Adrenal gland (tissue), 12 donors: ENCODE data around the gene SHISA5. TPM values are rescaled to one million over a fixed set of nuclear protein-coding genes. Genes with fewer than 3 reads are reported as not detected.

ENCODE experiments used
- DNase-seq, 7 donors: peaks; one replicate each; pipeline ENCODE4 v3.0.0-alpha.2; 2019 to 2020
- H3K27ac ChIP-seq, 5 donors: fragments of 200-600 bp; sonication (generic) in 4 of 5; 1 replicate in 3 of 5; 2 replicates in 2 of 5; pipeline versions ENCODE4 v1.5.1 to v1.8.0; 2016 to 2020; ENCODE audit warnings: mild to moderate bottlenecking in 1 of 5
- H3K27me3 ChIP-seq: fragments of 200-600 bp; 2 replicates; pipeline ENCODE4 v1.8.0; 2021
- H3K36me3 ChIP-seq, 2 donors: fragments of 200-600 bp; replicated peaks in 1 of 2; 1 replicate in 1 of 2; 2 replicates in 1 of 2; pipeline versions ENCODE4 v1.5.1 to v1.8.0; 2018 to 2022
- H3K4me1 ChIP-seq, 2 donors: fragments of 200-600 bp; replicated peaks in 1 of 2; 1 replicate in 1 of 2; 2 replicates in 1 of 2; pipeline versions ENCODE4 v1.5.1 to v1.8.0; 2018 to 2021
- H3K4me3 ChIP-seq, 4 donors: fragments of 200-600 bp; sonication (generic) in 3 of 4; one replicate each; pipeline ENCODE4 v1.5.1; 2016 to 2018
- H3K9me3 ChIP-seq, 3 donors: fragments of 200-600 bp; sonication (generic) in 1 of 3; replicated peaks in 1 of 3; 1 replicate in 2 of 3; 2 replicates in 1 of 3; pipeline versions ENCODE4 v1.5.1 to v1.8.0; 2016 to 2021
- POLR2A ChIP-seq, 2 donors: fragments of 450-650 bp; IDR thresholded peaks; one replicate each; pipeline ENCODE4 v1.6.1; 2017; ENCODE audit warnings: antibody characterized with exemption in 2 of 2, mild to moderate bottlenecking in 2 of 2, moderate library complexity in 1 of 2
- WGBS, 4 donors: extraction: QIAGEN DNeasy Blood & Tissue Kit in 2 of 4; methylation state at CpG; one replicate each; pipeline versions ENCODE4 v1.1.5 to v1.1.7; 2013 to 2017; 5-methylcytosine and 5-hydroxymethylcytosine counted together
- intact Hi-C, 2 donors: fragments of 100-400 bp; cut with DNase I; formaldehyde crosslinking; loops; one replicate each; pipeline versions ENCODE4 v1.14.1 to v1.15.0; 2022 to 2023
- polyA plus RNA-seq, 3 donors: library from polyadenylated mRNA; stranded (reverse); fragments of 200-250 nt in 2 of 3; fragments of 350-450 nt in 1 of 3; fragmentation: Illumina TruSeq in 1 of 3; extraction: RNeasy Lipid Tissue Mini Kit (QIAGEN cat#74804) in 1 of 3; gene quantifications; one replicate each; pipeline ENCODE4 v1.2.3, GENCODE V29; 2013 to 2014
- total RNA-seq, 9 donors: library from RNA; depleted of rRNA in 4 of 9; stranded (reverse); fragments of >200 nt in 4 of 9; fragments of 120-200 nt in 1 of 9; fragmentation: NEBNext Ultra II Directional in 1 of 9; extraction: Animal tissue kit (Norgen Biotek cat#: 25700) in 1 of 9; gene quantifications; one replicate each; pipeline versions ENCODE4 v1.1.0 to v1.2.4, GENCODE V29; 2013 to 2023
- TF ChIP-seq, protein P1 (sequence below), 6 experiments: fragments of 450-650 bp in 4 of 6; fragments of 200-600 bp in 2 of 6; sonication (generic) in 1 of 6; IDR thresholded peaks; 1 replicate in 5 of 6; 2 replicates in 1 of 6; pipeline versions ENCODE4 v1.5.1 to v1.8.0; 2016 to 2021; ENCODE audit warnings: antibody characterized with exemption in 6 of 6, mild to moderate bottlenecking in 2 of 6, moderate library complexity in 1 of 6
- donor health status: healthy with polysubstance abuse.
- donor health status: Bipolar disorder and iron deficiency.
- donor health status: DM: yes; HTN: yes; CAD: no.
- donor health status: DM: no; HTN: no; CAD: no.
- donor health status: DM: no; HTN: no; CAD: no.
- donor health status: DM: yes; HTN: yes; CAD: no.

SHISA5 gene
- total and polyA plus RNA-seq, 12 donors: 77.2 to 167 (median 128) TPM

DNA sequence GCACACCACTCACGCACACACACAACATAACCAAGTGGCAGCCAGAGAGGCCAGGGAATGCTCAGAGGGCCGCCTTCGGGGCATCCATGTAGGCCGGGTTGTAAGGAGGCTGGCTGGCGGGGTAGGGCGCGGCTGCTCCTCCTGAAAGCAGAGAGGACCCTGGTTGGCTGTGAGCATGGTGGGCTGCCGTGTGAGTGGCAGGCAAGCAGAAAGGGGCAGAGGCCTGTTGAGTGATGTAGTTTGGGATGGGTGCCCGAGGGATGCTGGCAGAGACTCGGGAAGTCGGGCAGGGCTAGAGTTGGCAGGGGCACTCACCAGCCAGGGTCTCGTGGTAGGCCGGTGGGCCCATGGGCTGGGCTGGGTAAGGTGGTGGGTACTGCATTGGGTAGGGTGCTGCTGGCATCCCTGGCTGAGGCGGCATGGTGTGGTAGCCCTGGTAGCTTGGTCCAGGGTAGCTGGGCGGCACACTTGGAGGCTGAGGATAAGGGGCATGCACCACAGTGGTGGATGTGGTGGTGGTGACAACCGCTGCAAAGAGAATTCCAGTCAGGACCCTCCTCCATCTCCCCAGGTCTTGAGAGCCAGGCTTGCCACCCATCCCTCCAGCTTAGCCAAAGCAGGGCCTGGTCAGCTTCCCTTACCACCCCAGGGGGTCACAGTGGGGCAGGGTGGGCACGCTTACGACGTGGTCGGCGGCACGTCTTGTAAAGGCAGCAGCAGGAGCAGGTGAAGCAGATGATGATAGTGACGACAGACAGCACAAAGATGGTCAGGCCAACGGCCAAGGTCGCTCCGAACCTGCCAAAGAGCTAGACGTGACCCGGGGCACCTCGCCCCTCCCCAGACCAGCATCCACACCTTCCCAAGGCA, 34.7 kb downstream of the SHISA5 start:
- intact Hi-C loops: loop anchor here in 1 of 2 donors (5.0 kb wide), 1 partner anchor 33 kb away; the partner anchor contains the start of gene SHISA5
- peak overlapping the region in 2 of 5 donors; percentile 98 to 100 for H3K27ac ChIP-seq
- no peaks in the 10 kb centered on the region for H3K9me3 ChIP-seq
- TF ChIP-seq, protein P1, sequence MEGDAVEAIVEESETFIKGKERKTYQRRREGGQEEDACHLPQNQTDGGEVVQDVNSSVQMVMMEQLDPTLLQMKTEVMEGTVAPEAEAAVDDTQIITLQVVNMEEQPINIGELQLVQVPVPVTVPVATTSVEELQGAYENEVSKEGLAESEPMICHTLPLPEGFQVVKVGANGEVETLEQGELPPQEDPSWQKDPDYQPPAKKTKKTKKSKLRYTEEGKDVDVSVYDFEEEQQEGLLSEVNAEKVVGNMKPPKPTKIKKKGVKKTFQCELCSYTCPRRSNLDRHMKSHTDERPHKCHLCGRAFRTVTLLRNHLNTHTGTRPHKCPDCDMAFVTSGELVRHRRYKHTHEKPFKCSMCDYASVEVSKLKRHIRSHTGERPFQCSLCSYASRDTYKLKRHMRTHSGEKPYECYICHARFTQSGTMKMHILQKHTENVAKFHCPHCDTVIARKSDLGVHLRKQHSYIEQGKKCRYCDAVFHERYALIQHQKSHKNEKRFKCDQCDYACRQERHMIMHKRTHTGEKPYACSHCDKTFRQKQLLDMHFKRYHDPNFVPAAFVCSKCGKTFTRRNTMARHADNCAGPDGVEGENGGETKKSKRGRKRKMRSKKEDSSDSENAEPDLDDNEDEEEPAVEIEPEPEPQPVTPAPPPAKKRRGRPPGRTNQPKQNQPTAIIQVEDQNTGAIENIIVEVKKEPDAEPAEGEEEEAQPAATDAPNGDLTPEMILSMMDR (IDR thresholded peaks at IDR 0.05): no peak
- TF ChIP-seq POLR2A (IDR thresholded peaks at IDR 0.05): no peak
- H3K27me3 ChIP-seq: no peaks in the 10 kb centered on the region
- H3K4me3 ChIP-seq: no peak overlapping the region
- peaks cover 44 to 77% of the 10 kb centered on the region in 2 donors for H3K4me1 ChIP-seq
- 75 to 81% (median 76%) methylated on average over 18 to 29 of the region's 29 CpGs for WGBS, 4 donors
- no peak for DNase-seq
- H3K36me3 ChIP-seq: peaks cover 0 to 31% of the 10 kb centered on the region in 2 donors

DNA sequence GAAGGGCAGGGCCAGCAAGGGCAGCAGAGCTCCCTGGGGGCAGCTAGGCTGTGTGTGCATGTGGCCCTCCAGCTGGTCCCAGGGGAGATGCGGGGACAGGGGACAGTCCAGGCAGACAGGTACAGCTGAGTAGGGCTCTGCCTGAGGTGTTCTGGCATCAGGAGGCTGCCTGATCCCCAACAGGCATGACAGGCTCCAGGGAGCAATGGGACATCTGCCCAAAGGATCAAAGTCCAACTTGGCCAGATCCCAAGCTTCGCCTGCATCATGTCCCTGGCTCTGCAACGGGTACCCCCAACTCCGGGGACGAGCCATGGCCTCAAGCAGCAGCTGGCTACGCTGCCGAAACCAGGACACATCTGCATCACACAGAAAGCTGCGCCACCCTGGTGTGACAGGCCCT, 35.6 kb downstream of the SHISA5 start:
- Histone ChIP-seq H3K36me3 (peaks cover 0 to 33% of the 10 kb centered on the region in 2 donors), H3K4me1 (peaks cover 40 to 73% of the 10 kb centered on the region in 2 donors), H3K27ac (peak overlapping the region in 2 of 5 donors; percentile 98 to 100), H3K4me3 (no peak overlapping the region), H3K27me3 (no peaks in the 10 kb centered on the region), H3K9me3 (no peaks in the 10 kb centered on the region)
- intact Hi-C loops: loop anchor here in 1 of 2 donors (5.0 kb wide), 1 partner anchor 34 kb away; the partner anchor contains the start of gene SHISA5
- WGBS, 4 donors: 62 to 86% (median 72%) methylated on average over 1 to 8 of the region's 8 CpGs
- no peak for TF ChIP-seq POLR2A (IDR thresholded peaks at IDR 0.05)
- TF ChIP-seq, protein P1 (IDR thresholded peaks at IDR 0.05): no peak
- peak in 2 of 7 donors; percentile 30 to 68 for DNase-seq

DNA sequence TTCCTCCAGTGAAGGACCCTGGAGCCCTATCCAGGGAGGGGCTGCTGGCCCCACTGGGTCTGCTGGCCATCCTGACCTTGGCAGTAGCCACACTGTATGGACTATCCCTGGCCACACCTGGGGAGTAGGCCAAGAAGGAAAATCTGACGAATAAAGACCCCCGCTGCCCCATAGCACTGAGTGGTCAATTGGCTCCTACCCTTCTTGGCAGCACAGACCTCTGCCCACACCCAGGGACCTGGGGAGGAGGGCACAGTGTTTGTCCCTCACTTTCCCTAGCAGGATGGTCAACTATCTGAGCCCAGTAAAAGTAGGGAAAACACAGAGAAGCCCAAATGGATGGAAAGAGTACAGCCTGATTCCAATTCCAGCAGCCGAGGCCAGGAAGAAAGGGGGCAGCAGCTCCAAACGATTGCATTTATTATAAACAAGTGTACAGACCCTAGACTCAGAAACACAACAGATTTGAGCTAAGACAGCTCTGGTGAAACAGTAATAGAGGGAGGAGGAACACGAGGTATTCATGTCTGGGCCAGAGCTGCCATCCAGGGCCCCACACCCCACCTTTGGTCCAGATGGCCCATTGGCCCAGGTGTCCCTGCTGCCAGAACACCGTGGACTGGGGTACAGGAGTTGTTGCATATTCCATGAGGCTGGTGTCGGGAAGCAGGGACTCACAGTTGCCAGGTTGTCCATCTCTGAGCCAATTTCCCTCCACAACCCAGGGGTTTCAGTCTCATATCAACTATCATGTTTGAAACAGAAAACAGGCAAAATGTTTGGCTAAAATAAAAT, 36.3 kb downstream of the SHISA5 start:
- Histone ChIP-seq H3K27ac (peak overlapping the region in 4 of 5 donors; percentile 29 to 100 (median 99)), H3K36me3 (peaks cover 0 to 33% of the 10 kb centered on the region in 2 donors), H3K4me3 (peak overlapping the region in 1 of 4 donors; percentile 72), H3K9me3 (no peaks in the 10 kb centered on the region), H3K27me3 (no peaks in the 10 kb centered on the region), H3K4me1 (peaks cover 37 to 70% of the 10 kb centered on the region in 2 donors)
- TF ChIP-seq, protein P1 (IDR thresholded peaks at IDR 0.05): no peak
- no peak for TF ChIP-seq POLR2A (IDR thresholded peaks at IDR 0.05)
- no peak for DNase-seq
- WGBS, 4 donors: 53 to 63% (median 59%) methylated on average over 5 to 7 of the region's 7 CpGs
- intact Hi-C loops: loop anchor here in 1 of 2 donors (5.0 kb wide), 1 partner anchor 35 kb away; the partner anchor contains the start of gene SHISA5

DNA sequence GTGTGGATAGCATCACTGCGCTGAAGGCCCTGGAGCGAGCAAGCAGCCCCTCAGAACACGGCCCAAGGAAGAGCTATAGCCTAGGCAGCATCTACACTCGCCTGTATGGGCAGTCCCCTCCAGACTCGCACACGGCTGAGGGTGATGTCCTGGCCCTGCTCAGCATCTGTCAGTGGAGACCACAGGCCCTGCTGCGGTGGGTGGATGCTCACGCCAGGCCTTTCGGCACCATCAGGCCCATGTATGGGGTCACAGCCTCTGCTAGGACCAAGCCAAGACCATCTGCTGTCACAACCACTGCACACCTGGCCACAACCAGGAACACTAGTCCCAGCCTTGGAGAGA, 36.9 kb downstream of the SHISA5 start:
- no peaks in the 10 kb centered on the region for H3K27me3 ChIP-seq
- 57 to 65% (median 62%) methylated on average over 1 to 9 of the region's 9 CpGs for WGBS, 4 donors
- DNase-seq: no peak
- H3K27ac ChIP-seq: peak overlapping the region; percentile 29 to 100 (median 99)
- TF ChIP-seq, protein P1 (IDR thresholded peaks at IDR 0.05): no peak
- TF ChIP-seq POLR2A (IDR thresholded peaks at IDR 0.05): no peak
- peaks cover 0 to 33% of the 10 kb centered on the region in 2 donors for H3K36me3 ChIP-seq
- peaks cover 33 to 67% of the 10 kb centered on the region in 2 donors for H3K4me1 ChIP-seq
- H3K4me3 ChIP-seq: peak overlapping the region in 2 of 4 donors; percentile 50 to 72
- H3K9me3 ChIP-seq: no peaks in the 10 kb centered on the region
- intact Hi-C loops: loop anchor here in 1 of 2 donors (5.0 kb wide), 1 partner anchor 35 kb away; the partner anchor contains the start of gene SHISA5
